ENCODE data around the gene MGAT4A. TPM values are rescaled to one million over a fixed set of nuclear protein-coding genes. Genes with fewer than 3 reads are reported as not detected.

Gene MGAT4A
- total and polyA plus RNA-seq, 2 experiments from 2014 or later: 4.4 to 5.6 TPM

DNA sequence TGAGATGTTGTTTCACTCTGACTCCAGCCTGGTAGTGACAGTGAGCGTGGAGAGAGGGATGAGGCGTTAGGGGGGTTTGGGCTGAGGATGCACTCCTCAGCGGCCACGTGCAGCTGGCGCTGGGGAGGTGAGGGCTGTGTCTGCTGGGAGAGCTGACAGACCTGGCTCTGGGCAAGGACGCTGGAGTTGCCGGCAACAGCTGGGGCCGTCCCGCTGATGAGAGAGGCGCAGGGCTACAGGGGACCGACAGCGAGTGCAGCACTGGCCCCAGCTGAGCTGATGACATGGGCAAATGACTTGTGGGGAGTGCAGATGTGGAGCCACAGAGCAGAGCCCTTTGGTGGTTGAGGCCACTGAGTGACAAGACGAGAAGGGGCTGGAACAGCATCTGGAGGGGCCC is 161.0 kb downstream of the MGAT4A start:
- Histone ChIP-seq H3K9me2 (ENCODE audit: insufficient read depth) (no peaks in the 10 kb centered on the region), H4K20me1 (replicated peaks; ENCODE audit: insufficient read depth) (peaks cover 11% of the 10 kb centered on the region; the same call in 1 of the 2 replicates), H3K27me3 (ENCODE audit: insufficient read depth) (no peaks in the 10 kb centered on the region), H3K4me1 (ENCODE audit: insufficient read depth) (no peaks in the 10 kb centered on the region), H3K27ac (ENCODE audit: low read depth) (no peak overlapping the region), H3K4me2 (no peak overlapping the region), H3K36me3 (ENCODE audit: insufficient read depth) (peaks cover 4% of the 10 kb centered on the region; the same call in 1 of the 2 replicates), H3F3A (replicated peaks; ENCODE audit: low read depth) (no peaks in the 10 kb centered on the region), H3K79me2 (replicated peaks; ENCODE audit: insufficient read depth) (no peaks in the 10 kb centered on the region), H3K4me3 (no peak overlapping the region), H2AFZ (no peak overlapping the region)
- ATAC-seq (no peak), DNase-seq (ENCODE audit: low spot score) (no peak)
- TF ChIP-seq POLR2AphosphoS5 (IDR thresholded peaks at IDR 0.05; ENCODE audit: low read depth) (no peak), CREB1 (CRISPR knock-in tag; IDR thresholded peaks at IDR 0.05; ENCODE audit: low read depth) (no peak), ZNF114 (CRISPR knock-in tag; IDR thresholded peaks at IDR 0.05) (no peak), NANOG (IDR thresholded peaks at IDR 0.05; ENCODE audit: borderline replicate concordance) (no peak), ZNF331 (CRISPR knock-in tag; IDR thresholded peaks at IDR 0.05; ENCODE audit: low read depth) (no peak), JUNB (IDR thresholded peaks at IDR 0.05; ENCODE audit: unreplicated experiment) (no peak)
- TF ChIP-seq, protein P1, sequence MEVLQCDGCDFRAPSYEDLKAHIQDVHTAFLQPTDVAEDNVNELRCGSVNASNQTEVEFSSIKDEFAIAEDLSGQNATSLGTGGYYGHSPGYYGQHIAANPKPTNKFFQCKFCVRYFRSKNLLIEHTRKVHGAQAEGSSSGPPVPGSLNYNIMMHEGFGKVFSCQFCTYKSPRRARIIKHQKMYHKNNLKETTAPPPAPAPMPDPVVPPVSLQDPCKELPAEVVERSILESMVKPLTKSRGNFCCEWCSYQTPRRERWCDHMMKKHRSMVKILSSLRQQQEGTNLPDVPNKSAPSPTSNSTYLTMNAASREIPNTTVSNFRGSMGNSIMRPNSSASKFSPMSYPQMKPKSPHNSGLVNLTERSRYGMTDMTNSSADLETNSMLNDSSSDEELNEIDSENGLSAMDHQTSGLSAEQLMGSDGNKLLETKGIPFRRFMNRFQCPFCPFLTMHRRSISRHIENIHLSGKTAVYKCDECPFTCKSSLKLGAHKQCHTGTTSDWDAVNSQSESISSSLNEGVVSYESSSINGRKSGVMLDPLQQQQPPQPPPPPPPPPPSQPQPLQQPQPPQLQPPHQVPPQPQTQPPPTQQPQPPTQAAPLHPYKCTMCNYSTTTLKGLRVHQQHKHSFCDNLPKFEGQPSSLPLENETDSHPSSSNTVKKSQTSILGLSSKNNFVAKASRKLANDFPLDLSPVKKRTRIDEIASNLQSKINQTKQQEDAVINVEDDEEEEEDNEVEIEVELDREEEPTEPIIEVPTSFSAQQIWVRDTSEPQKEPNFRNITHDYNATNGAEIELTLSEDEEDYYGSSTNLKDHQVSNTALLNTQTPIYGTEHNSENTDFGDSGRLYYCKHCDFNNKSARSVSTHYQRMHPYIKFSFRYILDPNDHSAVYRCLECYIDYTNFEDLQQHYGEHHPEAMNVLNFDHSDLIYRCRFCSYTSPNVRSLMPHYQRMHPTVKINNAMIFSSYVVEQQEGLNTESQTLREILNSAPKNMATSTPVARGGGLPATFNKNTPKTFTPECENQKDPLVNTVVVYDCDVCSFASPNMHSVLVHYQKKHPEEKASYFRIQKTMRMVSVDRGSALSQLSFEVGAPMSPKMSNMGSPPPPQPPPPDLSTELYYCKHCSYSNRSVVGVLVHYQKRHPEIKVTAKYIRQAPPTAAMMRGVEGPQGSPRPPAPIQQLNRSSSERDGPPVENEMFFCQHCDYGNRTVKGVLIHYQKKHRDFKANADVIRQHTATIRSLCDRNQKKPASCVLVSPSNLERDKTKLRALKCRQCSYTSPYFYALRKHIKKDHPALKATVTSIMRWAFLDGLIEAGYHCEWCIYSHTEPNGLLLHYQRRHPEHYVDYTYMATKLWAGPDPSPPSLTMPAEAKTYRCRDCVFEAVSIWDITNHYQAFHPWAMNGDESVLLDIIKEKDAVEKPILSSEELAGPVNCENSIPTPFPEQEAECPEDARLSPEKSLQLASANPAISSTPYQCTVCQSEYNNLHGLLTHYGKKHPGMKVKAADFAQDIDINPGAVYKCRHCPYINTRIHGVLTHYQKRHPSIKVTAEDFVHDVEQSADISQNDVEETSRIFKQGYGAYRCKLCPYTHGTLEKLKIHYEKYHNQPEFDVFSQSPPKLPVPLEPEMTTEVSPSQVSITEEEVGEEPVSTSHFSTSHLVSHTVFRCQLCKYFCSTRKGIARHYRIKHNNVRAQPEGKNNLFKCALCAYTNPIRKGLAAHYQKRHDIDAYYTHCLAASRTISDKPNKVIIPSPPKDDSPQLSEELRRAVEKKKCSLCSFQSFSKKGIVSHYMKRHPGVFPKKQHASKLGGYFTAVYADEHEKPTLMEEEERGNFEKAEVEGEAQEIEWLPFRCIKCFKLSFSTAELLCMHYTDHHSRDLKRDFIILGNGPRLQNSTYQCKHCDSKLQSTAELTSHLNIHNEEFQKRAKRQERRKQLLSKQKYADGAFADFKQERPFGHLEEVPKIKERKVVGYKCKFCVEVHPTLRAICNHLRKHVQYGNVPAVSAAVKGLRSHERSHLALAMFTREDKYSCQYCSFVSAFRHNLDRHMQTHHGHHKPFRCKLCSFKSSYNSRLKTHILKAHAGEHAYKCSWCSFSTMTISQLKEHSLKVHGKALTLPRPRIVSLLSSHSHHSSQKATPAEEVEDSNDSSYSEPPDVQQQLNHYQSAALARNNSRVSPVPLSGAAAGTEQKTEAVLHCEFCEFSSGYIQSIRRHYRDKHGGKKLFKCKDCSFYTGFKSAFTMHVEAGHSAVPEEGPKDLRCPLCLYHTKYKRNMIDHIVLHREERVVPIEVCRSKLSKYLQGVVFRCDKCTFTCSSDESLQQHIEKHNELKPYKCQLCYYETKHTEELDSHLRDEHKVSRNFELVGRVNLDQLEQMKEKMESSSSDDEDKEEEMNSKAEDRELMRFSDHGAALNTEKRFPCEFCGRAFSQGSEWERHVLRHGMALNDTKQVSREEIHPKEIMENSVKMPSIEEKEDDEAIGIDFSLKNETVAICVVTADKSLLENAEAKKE (CRISPR knock-in tag; IDR thresholded peaks at IDR 0.05): no peak
- Mint-ChIP-seq H3K27me3 (ENCODE audit: insufficient read depth, low read depth, poor library complexity) (peaks cover 7% of the 10 kb centered on the region), H3K4me1 (no peaks in the 10 kb centered on the region), H3K9me3 (no peaks in the 10 kb centered on the region), H3K36me3 (ENCODE audit: low read depth) (peaks cover 49% of the 10 kb centered on the region), H3K27ac (no peak overlapping the region), H3K4me3 (no peak overlapping the region)

Data from GM23338 (cell line).